ENCODE data around the gene MYO9B. TPM values are rescaled to one million over a fixed set of nuclear protein-coding genes. Genes with fewer than 3 reads are reported as not detected.

MYO9B gene
- total RNA-seq, 5 donors from 2014 or later (not counting 1 experiment from before 2014, with no cell fraction given), result 185 to 220 (median 202) TPM

- Histone ChIP-seq H3K27ac (ENCODE audit: low read length) (no peak overlapping the region), H3K4me1 (ENCODE audit: control insufficient read depth in 1 of 2, extremely low read depth in 1 of 2, insufficient read depth in 2 of 2, low read length in 2 of 2) (peaks cover 0 to 40% of the 10 kb centered on the region in 2 experiments), H3K4me3 (ENCODE audit: control insufficient read depth in 1 of 2, extremely low read depth in 1 of 2, low read length in 1 of 2) (no peak overlapping the region), H3K9me3 (no peaks in the 10 kb centered on the region), H3K36me3 (ENCODE audit: control insufficient read depth in 2 of 2, extremely low read depth in 1 of 2, insufficient read depth in 1 of 2, low read length in 1 of 2) (peaks cover 9 to 52% of the 10 kb centered on the region in 2 donors), H3K27me3 (replicated peaks in 1 of 2; ENCODE audit: control insufficient read depth in 2 of 2, extremely low read depth in 1 of 2, insufficient read depth in 2 of 2, low read length in 1 of 2) (no peaks in the 10 kb centered on the region)
- Mint-ChIP-seq H3K27ac (peak overlapping the region in 1 of 2 donors; percentile 65), H3K27me3 (no peaks in the 10 kb centered on the region), H3K9me3 (no peaks in the 10 kb centered on the region), H3K4me1 (peaks cover 37 to 47% (median 41%) of the 10 kb centered on the region in 3 donors), H3K4me3 (no peak overlapping the region), H3K36me3 (peaks cover 29% of the 10 kb centered on the region)
- DNase-seq (no peak), ATAC-seq (replicated peaks in 1 of 4) (no peak)
- WGBS (ENCODE audit: insufficient coverage), result 100% methylated on average over 7 of the region's 7 CpGs
- ChIA-PET POLR2A (no interaction called here), CTCF (no interaction called here)
Observed at GRCh38 chr19:17112700-17113099, 37.1 kb downstream of the MYO9B start.

- peaks cover 0 to 40% of the 10 kb centered on the region in 2 experiments for H3K4me1 ChIP-seq (ENCODE audit: control insufficient read depth in 1 of 2, extremely low read depth in 1 of 2, insufficient read depth in 2 of 2, low read length in 2 of 2)
- H3K36me3 ChIP-seq (ENCODE audit: control insufficient read depth in 2 of 2, extremely low read depth in 1 of 2, insufficient read depth in 1 of 2, low read length in 1 of 2), result peaks cover 9 to 49% of the 10 kb centered on the region in 2 donors
- H3K4me3 ChIP-seq (ENCODE audit: control insufficient read depth in 1 of 2, extremely low read depth in 1 of 2, low read length in 1 of 2), result no peak overlapping the region
- POLR2A ChIA-PET, result no interaction called here
- no peaks in the 10 kb centered on the region for H3K27me3 ChIP-seq (replicated peaks in 1 of 2; ENCODE audit: control insufficient read depth in 2 of 2, extremely low read depth in 1 of 2, insufficient read depth in 2 of 2, low read length in 1 of 2)
- DNase-seq (no peak), ATAC-seq (replicated peaks in 1 of 4) (no peak)
- 87% methylated on average over 11 of the region's 17 CpGs for WGBS (ENCODE audit: insufficient coverage)
- Mint-ChIP-seq H3K4me3 (no peak overlapping the region), H3K9me3 (no peaks in the 10 kb centered on the region), H3K27me3 (no peaks in the 10 kb centered on the region), H3K27ac (peak overlapping the region; percentile 37 to 39), H3K4me1 (peaks cover 37 to 43% (median 37%) of the 10 kb centered on the region in 3 donors), H3K36me3 (peaks cover 29% of the 10 kb centered on the region)
- CTCF ChIA-PET, result no interaction called here
- H3K9me3 ChIP-seq, result no peaks in the 10 kb centered on the region
- no peak overlapping the region for H3K27ac ChIP-seq (ENCODE audit: low read length)
Observed at GRCh38 chr19:17113127-17113785, 37.7 kb downstream of the MYO9B start.

GRCh38 chr19:17114414-17114831 lies 38.8 kb downstream of the MYO9B start:
- H3K4me1 Mint-ChIP-seq, result peaks cover 33 to 37% (median 35%) of the 10 kb centered on the region in 3 donors
- ATAC-seq (replicated peaks in 1 of 4) (no peak), DNase-seq (no peak)
- Histone ChIP-seq H3K27ac (ENCODE audit: low read length) (no peak overlapping the region), H3K36me3 (ENCODE audit: control insufficient read depth in 2 of 2, extremely low read depth in 1 of 2, insufficient read depth in 1 of 2, low read length in 1 of 2) (peaks cover 13 to 53% of the 10 kb centered on the region in 2 donors), H3K4me1 (ENCODE audit: control insufficient read depth in 1 of 2, extremely low read depth in 1 of 2, insufficient read depth in 2 of 2, low read length in 2 of 2) (peaks cover 0 to 36% of the 10 kb centered on the region in 2 experiments), H3K27me3 (replicated peaks in 1 of 2; ENCODE audit: control insufficient read depth in 2 of 2, extremely low read depth in 1 of 2, insufficient read depth in 2 of 2, low read length in 1 of 2) (no peaks in the 10 kb centered on the region), H3K4me3 (ENCODE audit: control insufficient read depth in 1 of 2, extremely low read depth in 1 of 2, low read length in 1 of 2) (no peak overlapping the region), H3K9me3 (no peaks in the 10 kb centered on the region)
- ChIA-PET POLR2A (no interaction called here), CTCF (no interaction called here)
- H3K27me3 Mint-ChIP-seq, result no peaks in the 10 kb centered on the region
- no peaks in the 10 kb centered on the region for H3K9me3 Mint-ChIP-seq
- H3K36me3 Mint-ChIP-seq, result peaks cover 36% of the 10 kb centered on the region
- H3K27ac Mint-ChIP-seq, result no peak overlapping the region
- H3K4me3 Mint-ChIP-seq, result no peak overlapping the region
- WGBS (ENCODE audit: insufficient coverage), result 97% methylated on average over 9 of the region's 12 CpGs

GRCh38 chr19:17116996-17117702 lies 41.6 kb downstream of the MYO9B start:
- Histone ChIP-seq H3K27me3 (replicated peaks in 1 of 2; ENCODE audit: control insufficient read depth in 2 of 2, extremely low read depth in 1 of 2, insufficient read depth in 2 of 2, low read length in 1 of 2) (no peaks in the 10 kb centered on the region), H3K9me3 (no peaks in the 10 kb centered on the region), H3K36me3 (ENCODE audit: control insufficient read depth in 2 of 2, extremely low read depth in 1 of 2, insufficient read depth in 1 of 2, low read length in 1 of 2) (peaks cover 19 to 36% of the 10 kb centered on the region in 2 donors), H3K4me3 (ENCODE audit: control insufficient read depth in 1 of 2, extremely low read depth in 1 of 2, low read length in 1 of 2) (no peak overlapping the region), H3K4me1 (ENCODE audit: control insufficient read depth in 1 of 2, extremely low read depth in 1 of 2, insufficient read depth in 2 of 2, low read length in 2 of 2) (peaks cover 0 to 28% of the 10 kb centered on the region in 2 experiments), H3K27ac (ENCODE audit: low read length) (no peak overlapping the region)
- no peak overlapping the region for H3K4me3 Mint-ChIP-seq
- H3K36me3 Mint-ChIP-seq, result peaks cover 34% of the 10 kb centered on the region
- H3K9me3 Mint-ChIP-seq, result no peaks in the 10 kb centered on the region
- no peaks in the 10 kb centered on the region for H3K27me3 Mint-ChIP-seq
- 96% methylated on average over 13 of the region's 14 CpGs for WGBS (ENCODE audit: insufficient coverage)
- H3K4me1 Mint-ChIP-seq, result peaks cover 26 to 30% (median 27%) of the 10 kb centered on the region in 3 donors
- ATAC-seq (replicated peaks in 1 of 4) (no peak), DNase-seq (no peak)
- ChIA-PET CTCF (no interaction called here), POLR2A (no interaction called here)
- H3K27ac Mint-ChIP-seq, result peak overlapping the region; percentile 8 to 48

GRCh38 chr19:17118957-17119356 lies 43.4 kb downstream of the MYO9B start:
- peaks cover 11 to 27% of the 10 kb centered on the region in 2 donors for H3K36me3 ChIP-seq (ENCODE audit: control insufficient read depth in 2 of 2, extremely low read depth in 1 of 2, insufficient read depth in 1 of 2, low read length in 1 of 2)
- H3K4me1 ChIP-seq (ENCODE audit: control insufficient read depth in 1 of 2, extremely low read depth in 1 of 2, insufficient read depth in 2 of 2, low read length in 2 of 2), result peaks cover 0 to 35% of the 10 kb centered on the region in 2 experiments
- ATAC-seq (replicated peaks in 1 of 4) (no peak), DNase-seq (no peak)
- H3K4me3 ChIP-seq (ENCODE audit: control insufficient read depth in 1 of 2, extremely low read depth in 1 of 2, low read length in 1 of 2), result no peak overlapping the region
- CTCF ChIA-PET, result interaction anchor here in 1 of 2 donors (0.6 kb wide), 1 partner anchor 31 kb away, joined by 5 read pairs; no protein-coding TSS in a partner anchor
- no peak overlapping the region for H3K27ac ChIP-seq (ENCODE audit: low read length)
- no peaks in the 10 kb centered on the region for H3K27me3 ChIP-seq (replicated peaks in 1 of 2; ENCODE audit: control insufficient read depth in 2 of 2, extremely low read depth in 1 of 2, insufficient read depth in 2 of 2, low read length in 1 of 2)
- 94% methylated on average over 3 of the region's 5 CpGs for WGBS (ENCODE audit: insufficient coverage)
- no peaks in the 10 kb centered on the region for H3K9me3 Mint-ChIP-seq
- H3K36me3 Mint-ChIP-seq, result peaks cover 34% of the 10 kb centered on the region
- peak overlapping the region; percentile 43 to 55 for H3K27ac Mint-ChIP-seq
- POLR2A ChIA-PET, result no interaction called here
- H3K9me3 ChIP-seq, result no peaks in the 10 kb centered on the region
- H3K4me1 Mint-ChIP-seq, result peaks cover 18 to 31% (median 23%) of the 10 kb centered on the region in 3 donors
- no peaks in the 10 kb centered on the region for H3K27me3 Mint-ChIP-seq
- H3K4me3 Mint-ChIP-seq, result no peak overlapping the region

- H3K4me3 Mint-ChIP-seq, result no peak overlapping the region
- DNase-seq (no peak), ATAC-seq (replicated peaks in 1 of 4) (no peak)
- H3K27ac ChIP-seq (ENCODE audit: low read length), result no peak overlapping the region
- peaks cover 20 to 55% of the 10 kb centered on the region in 2 experiments for H3K4me1 ChIP-seq (ENCODE audit: control insufficient read depth in 1 of 2, extremely low read depth in 1 of 2, insufficient read depth in 2 of 2, low read length in 2 of 2)
- H3K36me3 ChIP-seq (ENCODE audit: control insufficient read depth in 2 of 2, extremely low read depth in 1 of 2, insufficient read depth in 1 of 2, low read length in 1 of 2), result peaks cover 10 to 11% of the 10 kb centered on the region in 2 donors
- H3K27me3 Mint-ChIP-seq, result no peaks in the 10 kb centered on the region
- peak overlapping the region in 1 of 2 donors; percentile 69 for H3K27ac Mint-ChIP-seq
- POLR2A ChIA-PET, result no interaction called here
- H3K4me3 ChIP-seq (ENCODE audit: control insufficient read depth in 1 of 2, extremely low read depth in 1 of 2, low read length in 1 of 2), result no peak overlapping the region
- 98% methylated on average over 4 of the region's 9 CpGs for WGBS (ENCODE audit: insufficient coverage)
- CTCF ChIA-PET, result no interaction called here
- peaks cover 19% of the 10 kb centered on the region for H3K36me3 Mint-ChIP-seq
- no peaks in the 10 kb centered on the region for H3K9me3 ChIP-seq
- H3K4me1 Mint-ChIP-seq, result peaks cover 37 to 50% (median 45%) of the 10 kb centered on the region in 3 donors
- no peaks in the 10 kb centered on the region for H3K27me3 ChIP-seq (replicated peaks in 1 of 2; ENCODE audit: control insufficient read depth in 2 of 2, extremely low read depth in 1 of 2, insufficient read depth in 2 of 2, low read length in 1 of 2)
- H3K9me3 Mint-ChIP-seq, result no peaks in the 10 kb centered on the region
Observed at GRCh38 chr19:17121736-17122293, 46.2 kb downstream of the MYO9B start.

Data from T-cell (primary cell).